Natural killer cell treated with Interleukin-12 subunit alpha and Interleukin-12 subunit beta and Interleukin-15 and Interleukin-18, amount 100 ng/mL, for 72 hours (primary cell): ENCODE results near the gene GTF2H2C. TPM values are rescaled to one million over a fixed set of nuclear protein-coding genes. Genes with fewer than 3 reads are reported as not detected.
"Not testable (repeated sequence)": the region's sequence is repeated elsewhere in the genome, so short reads cannot be mapped to it uniquely, and the experiment has no call there.

ENCODE experiments used
- ATAC-seq, 2 donors: fragments of 150-1000 bp; cut with Tn5 transposase in 1 of 2; sonication (Bioruptor Pico), chemical (Tn5 transposase) in 1 of 2; 2 replicates each; pipeline ENCODE4 v1.10.0; 2021
- DNase-seq: peaks from one replicate; pipeline ENCODE4 v3.0.0; 2022; ENCODE audit warnings: low spot score
- H3K27ac Mint-ChIP-seq, 2 donors: 1 replicate in 1 of 2; 2 replicates in 1 of 2; pipeline ENCODE4 v1.8.0; 2022; ENCODE audit warnings: mixed read lengths in 2 of 2, mild to moderate bottlenecking in 1 of 2, moderate library complexity in 1 of 2
- H3K27me3 Mint-ChIP-seq, 2 donors: 1 replicate in 1 of 2; 2 replicates in 1 of 2; pipeline ENCODE4 v1.8.0; 2022; ENCODE audit warnings: mixed read lengths in 2 of 2
- H3K36me3 Mint-ChIP-seq: one replicate; pipeline ENCODE4 v1.8.0; 2022; ENCODE audit warnings: mixed read lengths
- H3K4me1 Mint-ChIP-seq, 2 donors: 1 replicate in 1 of 2; 2 replicates in 1 of 2; pipeline ENCODE4 v1.8.0; 2022; ENCODE audit warnings: low read depth in 2 of 2, mixed read lengths in 2 of 2, mild to moderate bottlenecking in 1 of 2
- H3K4me3 Mint-ChIP-seq: one replicate; pipeline ENCODE4 v1.8.0; 2022; ENCODE audit warnings: mixed read lengths
- H3K9me3 Mint-ChIP-seq: 2 replicates; pipeline ENCODE4 v1.8.0; 2022; ENCODE audit warnings: mixed read lengths
- total RNA-seq, 2 donors: library from RNA; stranded (reverse); gene quantifications; one replicate each; pipeline ENCODE4 v1.2.3, GENCODE V29; 2022

Gene GTF2H2C
- total RNA-seq, 2 donors from 2014 or later: 37.2 to 54.2 TPM

GRCh38 chr5:69531406-69531801 is 28.6 kb upstream of the GTF2H2C start:
- Mint-ChIP-seq H3K36me3 (no peaks in the 10 kb centered on the region), H3K27ac (no peak overlapping the region), H3K27me3 (peaks cover 11 to 31% of the 10 kb centered on the region in 2 donors), H3K4me3 (no peak overlapping the region), H3K4me1 (no peaks in the 10 kb centered on the region), H3K9me3 (no peaks in the 10 kb centered on the region)
- ATAC-seq (no peak), DNase-seq (no peak)

- not testable (repeated sequence) for H3K9me3 Mint-ChIP-seq, H3K27me3 Mint-ChIP-seq, H3K4me3 Mint-ChIP-seq, H3K36me3 Mint-ChIP-seq, ATAC-seq, H3K4me1 Mint-ChIP-seq, DNase-seq, H3K27ac Mint-ChIP-seq
These were observed 22.1 kb upstream of the GTF2H2C start for GRCh38 chr5:69537911-69538310.

- H3K9me3 Mint-ChIP-seq, H3K27ac Mint-ChIP-seq, ATAC-seq, DNase-seq, H3K27me3 Mint-ChIP-seq, H3K4me3 Mint-ChIP-seq, H3K36me3 Mint-ChIP-seq, H3K4me1 Mint-ChIP-seq: not testable (repeated sequence)
These were observed 21.3 kb upstream of the GTF2H2C start for GRCh38 chr5:69538735-69539134.

GRCh38 chr5:69541347-69541746 is 18.6 kb upstream of the GTF2H2C start:
- not testable (repeated sequence) for ATAC-seq, H3K27me3 Mint-ChIP-seq, DNase-seq, H3K4me3 Mint-ChIP-seq, H3K36me3 Mint-ChIP-seq, H3K9me3 Mint-ChIP-seq, H3K27ac Mint-ChIP-seq, H3K4me1 Mint-ChIP-seq

- H3K4me3 Mint-ChIP-seq, H3K36me3 Mint-ChIP-seq, H3K27me3 Mint-ChIP-seq: not testable (repeated sequence)
These were observed 17.0 kb upstream of the GTF2H2C start for GRCh38 chr5:69542838-69543618.

GRCh38 chr5:69544602-69545001 is 15.4 kb upstream of the GTF2H2C start:
- H3K36me3 Mint-ChIP-seq, ATAC-seq, H3K27ac Mint-ChIP-seq, H3K4me3 Mint-ChIP-seq, H3K9me3 Mint-ChIP-seq, H3K27me3 Mint-ChIP-seq, DNase-seq, H3K4me1 Mint-ChIP-seq: not testable (repeated sequence)

More at GRCh38 chr5:69542838-69543618, 17.0 kb upstream of the GTF2H2C start:
- H3K9me3 Mint-ChIP-seq, DNase-seq, ATAC-seq, H3K4me1 Mint-ChIP-seq, H3K27ac Mint-ChIP-seq: not testable (repeated sequence)

- Mint-ChIP-seq H3K4me3 (peak overlapping the region; percentile 49), H3K27ac (peak overlapping the region; percentile 82 to 91)
- H3K4me1 Mint-ChIP-seq, H3K9me3 Mint-ChIP-seq, DNase-seq, H3K36me3 Mint-ChIP-seq, ATAC-seq, H3K27me3 Mint-ChIP-seq: not testable (repeated sequence)
These were observed 818 bp downstream of the GTF2H2C start for GRCh38 chr5:69560587-69561431.

GRCh38 chr5:69566172-69566571 is 6.2 kb downstream of the GTF2H2C start:
- not testable (repeated sequence) for H3K4me1 Mint-ChIP-seq, DNase-seq, H3K27me3 Mint-ChIP-seq, H3K27ac Mint-ChIP-seq, H3K9me3 Mint-ChIP-seq, H3K4me3 Mint-ChIP-seq, ATAC-seq, H3K36me3 Mint-ChIP-seq

GRCh38 chr5:69568072-69568471 is 8.1 kb downstream of the GTF2H2C start:
- H3K9me3 Mint-ChIP-seq, H3K27ac Mint-ChIP-seq, DNase-seq, ATAC-seq, H3K27me3 Mint-ChIP-seq, H3K36me3 Mint-ChIP-seq, H3K4me3 Mint-ChIP-seq, H3K4me1 Mint-ChIP-seq: not testable (repeated sequence)

GRCh38 chr5:69583356-69583755 is 23.4 kb downstream of the GTF2H2C start:
- not testable (repeated sequence) for DNase-seq, H3K4me3 Mint-ChIP-seq, H3K9me3 Mint-ChIP-seq

GRCh38 chr5:69596114-69596840 is 36.3 kb downstream of the GTF2H2C start:
- not testable (repeated sequence) for H3K27me3 Mint-ChIP-seq, H3K9me3 Mint-ChIP-seq, DNase-seq, H3K27ac Mint-ChIP-seq, H3K36me3 Mint-ChIP-seq, H3K4me3 Mint-ChIP-seq, H3K4me1 Mint-ChIP-seq
- peak; percentile 62 to 65 for ATAC-seq

More at GRCh38 chr5:69583356-69583755, 23.4 kb downstream of the GTF2H2C start:
- not testable (repeated sequence) for H3K27me3 Mint-ChIP-seq, ATAC-seq, H3K27ac Mint-ChIP-seq, H3K36me3 Mint-ChIP-seq, H3K4me1 Mint-ChIP-seq

GRCh38 chr5:69601947-69602346 is 42.0 kb downstream of the GTF2H2C start:
- H3K36me3 Mint-ChIP-seq, ATAC-seq, DNase-seq, H3K27ac Mint-ChIP-seq, H3K27me3 Mint-ChIP-seq, H3K9me3 Mint-ChIP-seq, H3K4me3 Mint-ChIP-seq, H3K4me1 Mint-ChIP-seq: not testable (repeated sequence)

- H3K4me3 Mint-ChIP-seq, H3K4me1 Mint-ChIP-seq, DNase-seq, H3K27ac Mint-ChIP-seq, H3K27me3 Mint-ChIP-seq, H3K9me3 Mint-ChIP-seq, ATAC-seq, H3K36me3 Mint-ChIP-seq: not testable (repeated sequence)
These were observed 46.8 kb downstream of the GTF2H2C start for GRCh38 chr5:69606839-69607238.

- ATAC-seq, H3K27ac Mint-ChIP-seq, DNase-seq, H3K9me3 Mint-ChIP-seq, H3K36me3 Mint-ChIP-seq, H3K4me1 Mint-ChIP-seq, H3K27me3 Mint-ChIP-seq, H3K4me3 Mint-ChIP-seq: not testable (repeated sequence)
These were observed 47.8 kb downstream of the GTF2H2C start for GRCh38 chr5:69607750-69608149.
